ENCODE results near the gene HEXD.
"Not testable (repeated sequence)": the region's sequence is repeated elsewhere in the genome, so short reads cannot be mapped to it uniquely, and the experiment has no call there.

Gene HEXD

GRCh38 chr17:82396601-82397435 lies 21.3 kb upstream of the HEXD start:
- DNase-seq (ENCODE audit: low read depth in 2 of 2), result no peak

DNA sequence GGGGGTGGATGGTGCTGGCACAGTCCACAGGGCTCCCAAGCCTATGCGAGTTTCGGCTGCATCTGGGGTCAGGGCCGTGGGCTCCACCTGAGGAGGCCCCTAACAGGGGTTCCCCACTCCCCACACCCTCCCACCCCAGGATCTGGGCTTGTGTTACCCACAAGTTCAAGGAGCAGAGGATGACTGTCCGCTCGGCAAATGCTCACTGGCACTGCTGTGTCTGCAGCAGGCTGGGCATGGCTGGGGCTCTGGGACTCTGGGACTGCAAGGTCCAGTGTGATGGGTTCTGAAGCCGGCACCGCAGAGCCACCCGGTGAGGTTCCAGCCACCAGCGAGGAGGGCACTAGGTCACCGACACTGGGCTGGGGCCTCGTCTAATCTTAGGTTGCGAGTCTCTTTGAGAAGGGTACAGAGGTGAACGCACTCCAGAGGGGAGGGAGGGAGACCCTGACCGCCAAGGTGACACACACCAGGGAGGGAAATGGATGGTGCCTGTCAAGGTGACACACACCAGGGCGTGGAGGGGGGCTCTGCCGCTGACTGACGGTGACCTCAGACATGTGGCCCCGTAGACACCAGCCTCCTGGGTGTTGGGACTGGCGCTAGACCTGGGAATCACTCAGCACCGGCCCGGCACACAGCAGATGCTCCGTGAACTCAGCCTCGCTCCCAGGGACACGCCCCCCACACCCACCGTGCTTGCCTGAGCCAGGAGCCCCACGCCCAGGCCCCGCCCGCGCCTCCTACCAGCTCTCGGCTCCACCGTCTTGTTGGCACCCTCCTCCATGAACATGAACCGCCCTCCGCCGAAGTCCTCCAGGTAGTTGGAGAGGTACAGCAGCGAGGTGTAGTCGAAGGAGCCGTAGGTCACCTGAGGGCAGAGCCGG lies 20.5 kb upstream of the HEXD start:
- DNase-seq (ENCODE audit: low read depth in 2 of 2), result no peak

- DNase-seq (ENCODE audit: low read depth in 2 of 2), result no peak
These were observed 19.1 kb upstream of the HEXD start for GRCh38 chr17:82399041-82399441.

DNA sequence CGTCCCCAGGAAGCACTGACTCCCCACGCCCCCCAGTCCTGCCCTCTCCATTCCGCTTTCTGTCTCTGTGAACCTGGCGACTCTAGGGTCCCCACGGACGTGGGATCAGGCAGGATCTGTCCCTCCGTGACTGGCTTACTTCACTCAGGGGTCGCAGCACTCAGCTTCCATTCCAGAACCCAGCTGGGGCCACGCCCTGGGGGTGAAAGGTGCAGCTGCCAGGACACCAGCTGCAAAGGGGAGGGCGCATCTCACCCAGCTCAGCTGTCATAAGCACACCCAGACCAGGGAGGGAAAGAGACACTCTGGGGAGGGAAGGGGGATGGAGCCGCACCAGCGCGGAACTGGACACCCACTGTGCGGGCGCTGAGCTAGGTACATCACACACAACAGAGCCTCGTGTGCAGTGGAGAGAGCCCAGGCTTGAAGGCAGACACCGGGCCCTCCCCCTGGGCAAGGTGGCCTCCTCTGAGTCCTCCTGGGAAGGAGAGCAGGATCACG lies 18.5 kb upstream of the HEXD start:
- DNase-seq (ENCODE audit: low read depth in 2 of 2), result no peak

GRCh38 chr17:82400206-82400605 lies 17.9 kb upstream of the HEXD start:
- no peak for DNase-seq (ENCODE audit: low read depth in 2 of 2)

DNA sequence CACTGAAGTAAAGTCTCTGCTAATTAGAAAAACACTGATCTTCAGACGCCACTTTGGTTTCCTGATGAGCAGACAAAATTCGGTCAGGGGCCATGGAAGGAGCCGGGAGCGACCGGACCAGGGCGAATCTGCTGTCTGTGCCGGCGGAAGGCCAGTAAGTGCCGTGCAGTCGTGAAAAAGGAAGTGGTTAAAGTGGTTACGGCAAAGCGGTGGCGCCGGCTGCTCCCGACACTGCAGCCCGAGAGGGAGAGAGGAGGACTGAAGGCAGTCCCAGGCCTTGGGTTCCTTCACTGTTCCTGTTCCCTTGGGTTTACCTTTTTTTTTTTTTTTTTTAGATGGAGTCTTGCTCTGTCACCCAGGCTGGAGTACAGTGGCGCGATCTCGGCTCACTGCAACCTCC lies 17.3 kb upstream of the HEXD start:
- DNase-seq (ENCODE audit: low read depth in 2 of 2), result peak; percentile 12 to 21

DNA sequence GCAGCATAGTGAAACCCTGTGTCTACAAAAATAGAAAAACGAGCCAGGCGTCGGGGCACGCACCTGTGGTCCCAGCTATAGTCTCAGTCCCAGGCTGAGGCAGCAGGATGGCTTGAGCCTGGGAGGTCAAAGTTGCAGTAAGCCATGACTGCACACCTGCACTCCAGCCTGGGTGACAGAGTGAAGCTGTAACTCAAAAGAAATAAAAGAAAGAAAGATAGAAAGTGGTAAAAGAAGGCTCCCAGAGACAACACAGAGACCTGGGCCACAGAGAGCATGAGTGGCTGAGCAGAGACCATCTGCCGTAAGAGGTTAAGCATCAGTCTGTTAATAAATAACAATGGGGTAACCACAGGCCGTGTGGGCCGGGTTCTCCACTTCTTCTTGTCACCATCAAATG lies 15.3 kb upstream of the HEXD start:
- DNase-seq (ENCODE audit: low read depth in 2 of 2), result no peak

DNA sequence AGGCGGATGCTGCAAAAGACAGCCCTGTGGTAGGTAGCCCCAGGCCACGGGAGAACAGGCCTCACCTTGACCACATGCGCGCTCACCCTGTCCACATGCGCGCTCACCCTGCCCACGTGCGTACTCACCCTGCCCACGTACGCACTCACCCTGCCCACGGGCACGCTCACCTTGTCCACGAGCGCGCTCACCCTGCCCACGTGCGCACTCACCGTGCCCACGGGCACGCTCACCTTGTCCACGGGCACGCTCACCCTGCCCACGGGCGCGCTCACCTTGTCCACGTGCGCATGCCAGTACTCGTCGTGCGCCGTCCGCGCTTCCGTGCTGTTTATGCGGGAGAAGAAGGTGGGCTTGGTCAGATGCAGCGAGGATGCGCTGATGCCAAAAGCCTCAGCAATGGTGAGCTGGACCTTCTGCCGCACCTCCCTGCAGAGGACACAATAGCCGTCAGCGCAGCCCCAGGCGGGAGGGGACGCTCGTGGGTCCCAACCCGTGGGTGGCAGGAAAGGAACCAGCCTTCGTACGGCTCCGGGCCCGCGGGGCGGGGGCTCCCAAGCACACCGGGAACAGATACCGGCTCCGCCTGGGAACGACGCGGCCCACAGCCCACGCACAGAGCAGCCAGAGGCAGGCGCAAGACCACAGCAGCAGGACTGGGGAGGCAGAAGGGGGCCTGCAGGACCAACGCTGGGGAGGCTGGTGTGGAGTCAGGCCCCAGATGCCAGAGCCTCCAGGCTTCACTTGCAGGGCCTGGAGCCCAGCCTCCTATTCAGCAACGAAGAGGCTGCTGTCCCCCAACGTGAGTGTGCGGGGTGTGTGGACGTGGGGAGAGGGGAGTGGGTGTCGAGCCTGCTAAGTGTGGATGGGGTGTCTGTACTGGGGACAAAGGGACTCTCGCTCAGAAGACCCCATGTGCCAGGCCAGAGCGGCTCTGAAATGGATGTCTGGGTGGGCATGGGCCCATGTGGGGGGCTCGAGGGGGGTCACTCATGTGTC lies 14.2 kb upstream of the HEXD start:
- no peak for DNase-seq (ENCODE audit: low read depth in 2 of 2)

GRCh38 chr17:82405051-82405450 lies 13.1 kb upstream of the HEXD start:
- DNase-seq (ENCODE audit: low read depth in 2 of 2), result no peak

DNA sequence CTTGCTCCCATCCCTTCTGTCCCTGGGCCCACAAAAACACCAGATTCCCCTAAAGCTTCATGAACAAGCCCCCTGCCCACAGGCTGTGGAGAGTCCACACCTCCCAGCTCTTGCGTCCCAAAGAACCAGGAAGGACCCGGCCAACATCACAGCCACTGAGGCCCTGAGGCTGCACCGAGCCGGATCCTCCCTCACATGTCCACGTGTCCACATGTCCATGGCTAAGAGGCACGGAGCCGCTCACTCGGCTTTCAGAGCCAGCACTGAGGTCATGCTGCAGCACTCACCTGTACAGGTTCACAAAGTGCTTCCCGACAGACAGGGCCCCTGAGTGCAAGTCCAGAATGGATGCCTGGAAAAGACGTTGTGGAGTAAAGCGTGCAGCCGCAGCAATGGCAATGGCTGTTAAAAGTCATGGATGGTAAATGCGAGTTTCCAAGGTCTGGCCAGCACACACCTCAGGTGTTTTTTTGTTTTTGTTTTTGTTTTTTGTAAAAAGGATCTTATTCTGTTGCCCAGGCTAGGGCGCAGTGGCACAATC lies 11.9 kb upstream of the HEXD start:
- DNase-seq (ENCODE audit: low read depth in 2 of 2), result no peak

GRCh38 chr17:82407255-82407654 lies 10.9 kb upstream of the HEXD start:
- DNase-seq (ENCODE audit: low read depth in 2 of 2), result no peak

- no peak for DNase-seq (ENCODE audit: low read depth in 2 of 2)
These were observed 9.7 kb upstream of the HEXD start for GRCh38 chr17:82408288-82408937.

- no peak for DNase-seq (ENCODE audit: low read depth in 2 of 2)
These were observed 9.2 kb upstream of the HEXD start for GRCh38 chr17:82408938-82409318.

DNA sequence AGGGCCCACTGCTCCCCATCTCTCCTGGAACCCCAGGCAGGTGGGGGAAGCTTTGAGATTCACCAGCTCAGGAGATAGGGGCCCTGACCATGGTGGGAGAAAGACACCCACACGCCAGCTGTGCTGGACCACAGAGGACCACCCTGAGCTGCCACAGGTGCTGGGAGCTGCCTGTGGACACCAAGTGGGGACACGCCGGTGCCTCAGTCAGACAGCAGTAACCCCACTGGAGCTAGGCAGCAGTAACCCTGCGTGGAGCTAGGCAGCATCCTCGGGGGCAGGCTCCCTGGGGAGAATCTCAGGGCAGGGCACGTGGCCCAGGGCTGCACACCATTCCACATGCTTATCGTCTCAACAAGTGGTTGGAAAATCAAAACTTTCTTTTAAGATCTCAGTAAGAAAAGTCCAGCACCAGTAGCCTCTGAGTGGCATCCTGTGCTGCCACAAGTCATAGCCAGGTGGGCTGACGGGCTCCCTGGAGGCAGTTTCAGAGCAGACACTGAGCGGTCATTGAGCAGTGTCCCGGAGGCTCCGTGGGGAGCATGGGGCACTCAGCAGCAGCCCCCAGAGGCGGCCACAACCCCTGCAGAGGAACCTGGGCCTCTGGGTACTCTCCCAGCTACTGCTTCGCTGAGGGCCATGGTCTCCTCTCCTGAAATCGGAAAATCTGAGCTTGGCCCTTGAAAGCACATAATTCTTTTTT lies 8.0 kb upstream of the HEXD start:
- no peak for DNase-seq (ENCODE audit: low read depth in 2 of 2)

GRCh38 chr17:82411396-82412053 lies 6.6 kb upstream of the HEXD start:
- no peak for DNase-seq (ENCODE audit: low read depth in 2 of 2)

DNA sequence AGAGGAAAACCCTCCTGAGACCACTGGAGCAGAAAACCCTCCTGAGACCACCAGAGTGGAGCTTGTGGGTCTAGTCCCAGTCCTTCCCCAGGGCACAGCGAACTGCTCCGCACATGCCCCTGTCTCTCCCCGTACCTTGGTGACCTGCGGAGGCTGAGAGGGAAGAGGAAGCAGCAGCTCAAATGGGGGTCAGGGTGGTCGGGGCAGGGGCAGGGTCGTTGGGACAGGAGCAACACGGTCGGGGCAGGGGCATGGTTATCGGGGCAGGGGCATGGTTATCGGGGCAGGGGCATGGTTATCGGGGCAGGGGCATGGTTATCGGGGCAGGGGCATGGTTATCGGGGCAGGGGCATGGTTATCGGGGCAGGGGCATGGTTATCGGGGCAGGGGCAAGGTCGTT lies 6.1 kb upstream of the HEXD start:
- not testable (repeated sequence) for DNase-seq (ENCODE audit: low read depth in 2 of 2)

DNA sequence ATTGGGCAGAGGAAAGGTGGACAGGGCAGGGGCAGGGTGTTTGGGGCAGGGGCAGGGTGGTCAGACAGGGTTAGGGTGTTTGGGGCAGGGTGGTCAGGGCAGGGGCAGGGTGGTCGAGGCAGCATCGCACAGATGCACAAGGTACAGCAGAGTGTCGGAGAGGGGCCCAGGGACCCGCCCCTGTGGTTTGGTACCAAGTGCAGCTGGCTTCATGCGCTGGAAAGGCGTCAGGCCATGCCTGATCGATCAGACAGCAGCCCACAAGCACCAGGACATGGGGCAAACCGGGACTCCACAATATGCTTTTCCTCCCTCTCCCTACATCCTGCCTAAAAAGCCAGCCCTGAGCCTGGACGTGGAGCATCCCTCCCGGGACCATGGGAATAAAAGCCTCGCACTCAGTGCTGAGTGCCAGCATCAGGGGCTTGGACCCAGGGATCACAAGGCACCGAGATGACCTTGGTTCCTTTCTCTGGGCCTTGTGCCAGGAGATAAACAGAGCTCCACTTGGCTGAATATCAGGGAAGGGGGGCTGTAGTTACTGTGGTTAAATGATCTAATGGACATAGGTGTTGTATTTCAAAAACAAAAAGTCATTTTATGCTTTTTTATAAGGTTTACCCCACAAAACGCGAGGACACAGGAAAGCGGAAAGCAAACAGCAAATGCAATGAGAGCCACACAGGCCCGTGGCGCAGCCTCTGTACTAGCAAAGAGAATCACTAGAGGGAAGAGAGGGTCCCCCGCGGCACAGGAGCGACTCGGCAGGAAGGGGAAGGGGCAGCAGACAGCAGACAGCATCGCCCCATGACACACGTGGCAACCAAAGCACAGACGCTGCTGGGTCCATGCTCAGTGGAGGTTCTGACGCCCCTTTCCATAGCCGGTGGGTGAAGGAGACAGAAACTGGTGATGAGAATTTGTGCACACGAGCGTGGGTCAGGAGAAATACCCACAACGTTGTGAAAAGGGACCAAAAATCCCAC lies 5.3 kb upstream of the HEXD start:
- no peak for DNase-seq (ENCODE audit: low read depth in 2 of 2)

DNA sequence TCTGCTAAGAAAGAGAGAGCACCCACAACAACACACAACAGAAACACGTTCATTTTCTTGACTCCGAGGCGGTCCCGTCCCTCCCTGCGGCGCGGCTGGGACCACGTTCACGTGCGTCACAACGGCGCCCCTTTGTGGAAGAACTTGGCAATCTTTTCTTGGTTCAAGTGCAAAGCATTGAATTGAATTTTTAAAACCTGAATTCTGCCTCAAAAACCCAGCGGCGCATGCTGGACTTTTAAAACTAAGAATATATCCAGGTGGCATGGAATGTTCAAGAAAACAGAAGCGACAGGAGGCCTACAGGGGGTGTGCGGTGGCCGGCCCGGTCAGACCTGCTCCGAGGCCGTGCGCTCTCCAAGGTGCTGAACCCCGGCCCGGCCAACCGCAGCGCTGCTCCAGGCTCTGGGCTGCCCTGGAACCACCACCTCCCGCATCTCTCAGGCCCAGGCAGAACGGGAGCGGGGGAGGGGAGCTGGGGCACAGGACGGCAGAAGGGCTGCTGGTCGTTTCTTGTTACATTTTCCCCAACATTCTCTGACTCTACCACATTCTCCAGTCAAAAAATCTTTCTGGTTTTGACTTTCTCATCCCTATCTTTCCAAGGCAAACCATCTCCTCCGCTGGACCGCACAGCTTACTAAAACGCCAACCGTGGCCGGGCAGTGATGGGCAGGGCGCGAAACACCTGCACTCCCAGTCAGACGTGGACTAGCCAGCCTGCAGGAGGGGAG lies 3.4 kb upstream of the HEXD start:
- peak; percentile 34 to 46 for DNase-seq (ENCODE audit: low read depth in 2 of 2)
